Thymus (tissue), 11 donors: ENCODE data around the gene RAB3IL1. TPM values are rescaled to one million over a fixed set of nuclear protein-coding genes. Genes with fewer than 3 reads are reported as not detected.
A peak's percentile ranks its signal among the peaks of the same experiment; 100 is the strongest.

Source experiments
- DNase-seq, 9 donors: peaks; one replicate each; pipeline ENCODE4 v3.0.0-alpha.2; 2013; ENCODE audit warnings: low spot score in 9 of 9, low read depth in 6 of 9, missing footprints in 1 of 9
- H3K27ac ChIP-seq, 2 donors: one replicate each; pipeline ENCODE4 v1.5.1; 2013; ENCODE audit warnings: control low read depth in 1 of 2, low read depth in 1 of 2, low read length in 1 of 2, mild to moderate bottlenecking in 1 of 2, moderate library complexity in 1 of 2
- H3K27me3 ChIP-seq, 2 donors: one replicate each; pipeline ENCODE4 v1.5.1; 2013; ENCODE audit warnings: low read length in 1 of 2; ENCODE audit not compliant: control insufficient read depth in 2 of 2, insufficient read depth in 1 of 2
- H3K36me3 ChIP-seq, 2 donors: one replicate each; pipeline ENCODE4 v1.5.1; 2013; ENCODE audit warnings: low read length in 1 of 2, mild to moderate bottlenecking in 1 of 2, moderate library complexity in 1 of 2; ENCODE audit not compliant: control insufficient read depth in 2 of 2, insufficient read depth in 2 of 2
- H3K4me1 ChIP-seq, 2 donors: one replicate each; pipeline ENCODE4 v1.5.1; 2013; ENCODE audit warnings: low read length in 2 of 2; ENCODE audit not compliant: control insufficient read depth in 2 of 2, insufficient read depth in 2 of 2
- H3K4me3 ChIP-seq, 2 donors: one replicate each; pipeline ENCODE4 v1.5.1; 2013; ENCODE audit warnings: low read length in 2 of 2, control low read depth in 1 of 2, mild to moderate bottlenecking in 1 of 2
- H3K9me3 ChIP-seq, 2 donors: one replicate each; pipeline ENCODE4 v1.5.1; 2013; ENCODE audit warnings: low read length in 1 of 2, mild to moderate bottlenecking in 1 of 2; ENCODE audit not compliant: control insufficient read depth in 2 of 2, insufficient read depth in 1 of 2
- WGBS: extraction: QIAGEN DNeasy Blood & Tissue Kit; methylation state at CpG from one replicate; pipeline ENCODE4 v1.1.7; 2013; 5-methylcytosine and 5-hydroxymethylcytosine counted together
- polyA plus RNA-seq: library from polyadenylated mRNA; stranded (reverse); fragments of 200-250 nt; gene quantifications from one replicate; pipeline ENCODE4 v1.2.3, GENCODE V29; 2013
- total RNA-seq: library from RNA; stranded (reverse); fragments of 120-200 nt; gene quantifications from one replicate; pipeline ENCODE4 v1.2.4, GENCODE V29; 2013
- donor health status: healthy.

Gene RAB3IL1
- total and polyA plus RNA-seq, 2 donors, result 3.6 to 14.2 TPM

DNA sequence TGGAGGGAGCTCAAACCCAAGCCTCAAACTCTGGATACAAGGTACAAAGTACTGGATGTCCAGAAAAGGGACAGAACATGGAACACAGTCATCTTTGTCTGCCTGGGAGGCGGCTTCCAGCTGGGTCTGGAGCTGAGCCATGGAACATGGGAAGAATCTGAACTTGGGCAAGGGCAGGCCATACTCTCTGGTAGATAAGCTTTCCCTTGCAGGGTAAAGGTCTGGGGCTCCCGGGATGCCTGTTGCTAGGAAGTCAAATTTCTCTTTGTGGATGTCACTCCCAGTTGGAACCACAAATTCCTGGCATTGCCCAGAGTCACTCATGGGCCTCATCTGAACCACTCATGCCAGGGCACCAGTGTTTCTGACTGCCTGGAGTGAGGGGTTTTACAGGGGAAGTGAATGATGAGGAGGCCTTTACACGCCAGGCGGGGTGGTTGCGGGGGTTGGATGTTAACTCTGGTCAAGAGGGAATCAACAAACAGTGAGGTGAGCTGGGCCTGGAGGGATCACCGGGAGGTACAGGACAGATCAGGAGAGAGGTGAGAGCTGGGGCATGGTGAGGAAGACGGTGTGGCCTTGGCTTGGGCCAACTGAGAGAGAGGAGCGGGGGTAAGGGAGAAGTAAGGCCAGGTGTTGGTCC, 44.3 kb upstream of the RAB3IL1 start:
- no peaks in the 10 kb centered on the region for H3K9me3 ChIP-seq
- H3K27ac ChIP-seq, result no peak overlapping the region
- H3K4me3 ChIP-seq, result no peak overlapping the region
- WGBS, result 97% methylated on average over 8 of the region's 8 CpGs
- no peak for DNase-seq
- peaks cover 17 to 29% of the 10 kb centered on the region in 2 donors for H3K36me3 ChIP-seq
- H3K27me3 ChIP-seq, result peaks cover 0 to 3% of the 10 kb centered on the region in 2 donors
- peaks cover 5 to 21% of the 10 kb centered on the region in 2 donors for H3K4me1 ChIP-seq

DNA sequence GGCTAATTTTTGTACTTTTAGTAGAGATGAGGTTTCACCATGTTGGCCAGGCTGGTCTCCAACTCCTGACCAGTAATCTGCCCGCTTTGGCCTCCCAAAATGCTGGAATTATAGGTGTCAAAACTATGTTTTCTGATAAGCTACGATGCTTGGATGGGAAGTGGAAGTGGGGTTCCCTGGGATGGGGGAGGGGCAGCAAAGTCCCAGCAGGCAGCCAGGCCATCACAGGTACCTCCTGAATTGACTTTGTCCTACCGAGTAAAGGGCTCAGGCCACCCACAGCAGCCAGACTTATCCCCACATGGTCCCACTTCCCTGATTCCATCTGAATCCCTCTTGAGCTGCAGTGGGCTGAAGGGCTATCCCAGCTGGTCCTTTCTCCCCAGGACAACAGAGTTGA, 43.2 kb upstream of the RAB3IL1 start:
- Histone ChIP-seq H3K36me3 (peaks cover 17 to 28% of the 10 kb centered on the region in 2 donors), H3K9me3 (no peaks in the 10 kb centered on the region), H3K4me1 (peaks cover 5 to 18% of the 10 kb centered on the region in 2 donors), H3K27ac (no peak overlapping the region), H3K27me3 (peaks cover 2 to 14% of the 10 kb centered on the region in 2 donors), H3K4me3 (no peak overlapping the region)
- 97% methylated on average over 3 of the region's 3 CpGs for WGBS
- DNase-seq, result no peak

DNA sequence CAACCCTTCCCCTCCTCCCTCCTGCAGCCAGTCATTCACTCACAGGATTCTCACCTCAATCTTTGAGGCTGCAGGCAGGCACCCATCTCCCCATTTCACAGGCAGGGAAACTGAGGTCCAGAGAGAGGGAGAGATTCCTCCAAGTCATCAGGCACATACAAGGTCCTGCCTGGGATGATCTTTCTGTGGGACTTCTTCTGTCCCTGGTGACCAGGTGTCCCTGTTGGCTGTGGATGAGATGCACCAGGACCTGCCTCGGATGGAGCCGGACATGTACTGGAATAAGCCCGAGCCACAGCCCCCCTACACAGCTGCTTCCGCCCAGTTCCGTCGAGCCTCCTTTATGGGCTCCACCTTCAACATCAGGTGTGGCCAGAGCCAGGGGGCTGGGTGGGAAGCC, 42.3 kb upstream of the RAB3IL1 start:
- Histone ChIP-seq H3K27ac (no peak overlapping the region), H3K4me1 (peaks cover 3 to 18% of the 10 kb centered on the region in 2 donors), H3K9me3 (no peaks in the 10 kb centered on the region), H3K27me3 (peaks cover 8 to 23% of the 10 kb centered on the region in 2 donors), H3K4me3 (no peak overlapping the region), H3K36me3 (peaks cover 12 to 19% of the 10 kb centered on the region in 2 donors)
- WGBS, result 95% methylated on average over 6 of the region's 6 CpGs
- DNase-seq, result no peak

DNA sequence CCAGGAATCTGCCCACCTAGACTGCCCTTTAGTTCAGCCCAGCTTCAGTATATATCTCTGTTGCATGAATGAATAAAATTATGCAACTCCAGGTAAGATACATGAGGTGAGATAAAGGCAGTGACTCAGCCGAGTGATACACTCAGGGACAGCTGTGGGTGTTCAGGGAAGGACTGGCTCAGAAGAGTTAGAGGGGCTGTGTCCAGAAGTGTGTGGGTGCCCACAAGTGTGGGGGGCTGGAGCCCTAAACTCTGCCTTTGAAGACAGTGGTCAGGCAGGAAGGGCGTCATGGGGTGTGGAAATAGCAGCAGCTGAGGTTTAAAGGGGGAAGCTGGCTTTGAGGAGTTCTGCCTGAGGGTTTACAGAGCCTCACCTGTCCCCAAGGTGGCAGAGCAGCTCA, 41.7 kb upstream of the RAB3IL1 start:
- no peak overlapping the region for H3K4me3 ChIP-seq
- no peaks in the 10 kb centered on the region for H3K9me3 ChIP-seq
- 62% methylated on average over 2 of the region's 2 CpGs for WGBS
- H3K27ac ChIP-seq, result no peak overlapping the region
- peaks cover 9 to 14% of the 10 kb centered on the region in 2 donors for H3K36me3 ChIP-seq
- H3K27me3 ChIP-seq, result peaks cover 12 to 28% of the 10 kb centered on the region in 2 donors
- no peak for DNase-seq
- H3K4me1 ChIP-seq, result peaks cover 3 to 18% of the 10 kb centered on the region in 2 donors

DNA sequence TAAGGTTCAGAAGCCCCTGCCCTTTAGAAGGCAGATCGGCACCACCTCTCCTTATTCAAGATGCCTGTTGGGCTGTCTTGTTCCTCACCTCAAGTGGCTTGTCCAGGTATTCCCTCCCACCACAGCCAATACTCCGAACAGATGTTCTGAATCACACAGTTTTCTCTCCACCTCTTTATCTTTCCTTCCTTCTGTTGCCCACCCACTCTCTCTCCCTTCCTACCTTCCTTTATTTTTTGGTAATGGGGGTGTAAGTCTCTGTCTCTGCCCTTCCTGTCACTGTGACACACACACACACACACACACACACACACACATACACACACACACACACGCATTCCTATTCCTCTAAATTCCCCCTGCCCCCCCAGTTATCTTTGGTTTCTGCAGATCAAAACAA, 41.2 kb upstream of the RAB3IL1 start:
- no peak for DNase-seq
- Histone ChIP-seq H3K27ac (no peak overlapping the region), H3K9me3 (no peaks in the 10 kb centered on the region), H3K4me1 (peaks cover 3 to 14% of the 10 kb centered on the region in 2 donors), H3K27me3 (peaks cover 12 to 33% of the 10 kb centered on the region in 2 donors), H3K36me3 (peaks cover 4 to 8% of the 10 kb centered on the region in 2 donors), H3K4me3 (no peak overlapping the region)
- WGBS, result 84% methylated on average over 3 of the region's 3 CpGs

DNA sequence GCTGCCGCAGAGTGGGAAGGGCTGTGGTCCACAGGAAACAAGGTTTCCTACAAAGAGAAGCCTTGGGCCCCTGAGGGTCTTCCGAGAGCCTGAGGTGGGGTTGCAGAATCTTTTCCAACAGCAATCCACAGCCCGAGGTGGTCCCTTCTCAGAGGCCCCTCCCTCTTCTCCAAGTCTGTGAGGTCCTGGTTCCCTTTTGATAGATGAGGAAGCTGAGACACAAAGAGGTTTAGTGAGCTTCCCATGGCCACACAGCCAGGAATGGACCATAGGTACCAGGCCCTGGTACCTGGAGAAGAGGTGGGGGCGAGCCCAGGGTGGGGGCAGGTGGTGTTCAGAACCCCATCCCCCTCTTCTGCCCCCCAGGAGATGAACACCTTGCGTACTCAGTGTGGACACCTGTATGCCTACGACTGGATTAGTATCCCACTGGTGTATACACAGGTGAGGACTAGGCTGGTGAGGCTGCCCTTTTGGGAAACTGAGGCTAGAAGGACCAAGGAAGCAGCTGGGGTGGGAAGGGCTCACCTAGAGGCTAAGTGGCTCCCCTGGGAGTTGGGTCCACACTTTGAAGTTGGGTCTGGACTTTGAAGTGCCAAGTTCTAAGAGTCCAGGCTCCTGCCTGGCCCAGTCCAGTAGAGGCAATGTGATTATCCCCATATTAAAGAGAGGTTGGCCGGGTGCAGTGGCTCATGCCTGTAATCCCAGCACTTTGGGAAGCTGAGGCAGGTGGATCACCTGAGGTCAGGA, 39.8 kb upstream of the RAB3IL1 start:
- 96% methylated on average over 7 of the region's 7 CpGs for WGBS
- Histone ChIP-seq H3K4me3 (no peak overlapping the region), H3K4me1 (peaks cover 3 to 9% of the 10 kb centered on the region in 2 donors), H3K36me3 (peaks cover 0 to 3% of the 10 kb centered on the region in 2 donors), H3K27ac (no peak overlapping the region), H3K27me3 (peaks cover 12 to 38% of the 10 kb centered on the region in 2 donors), H3K9me3 (no peaks in the 10 kb centered on the region)
- DNase-seq, result no peak

DNA sequence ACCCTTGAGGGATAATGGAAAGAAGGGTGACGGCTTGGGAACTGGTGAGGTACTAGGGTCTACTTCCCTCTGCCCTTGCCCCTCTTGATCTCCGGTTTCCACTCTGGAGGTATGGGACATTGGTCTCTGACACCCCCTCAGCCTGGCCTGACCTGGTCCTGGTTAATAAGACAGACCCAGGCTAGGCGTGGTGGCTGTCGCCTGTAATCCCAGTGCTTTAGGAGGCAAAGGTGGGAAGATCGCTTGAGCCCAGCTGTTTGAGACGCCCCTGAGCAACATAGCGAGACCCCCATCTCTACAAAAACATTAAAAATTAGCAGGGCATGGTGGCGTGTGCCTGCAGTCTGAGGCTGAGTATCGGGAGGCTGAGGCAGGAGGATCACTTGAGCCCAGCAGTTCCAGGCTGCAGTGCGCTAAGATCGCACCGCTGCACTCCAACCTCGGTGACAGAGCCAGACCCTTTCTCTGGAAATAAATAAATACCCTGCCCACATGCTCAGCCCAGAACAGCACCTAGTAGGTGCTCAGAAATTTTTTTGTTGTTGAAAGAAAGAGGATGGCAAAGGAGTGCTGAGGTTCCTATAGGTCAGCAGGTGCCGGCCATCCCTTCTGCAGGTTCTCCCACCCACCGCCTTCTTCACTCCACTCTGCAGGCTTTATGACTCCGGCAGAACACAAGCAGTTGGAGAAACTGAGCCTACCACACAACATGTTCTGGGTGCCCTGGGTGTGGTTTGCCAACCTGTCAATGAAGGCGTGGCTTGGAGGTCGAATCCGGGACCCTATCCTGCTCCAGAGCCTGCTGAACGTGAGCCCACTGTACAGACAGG, 39.0 kb upstream of the RAB3IL1 start:
- Histone ChIP-seq H3K36me3 (no peaks in the 10 kb centered on the region), H3K27me3 (peaks cover 12 to 38% of the 10 kb centered on the region in 2 donors), H3K4me3 (no peak overlapping the region), H3K9me3 (no peaks in the 10 kb centered on the region), H3K4me1 (peaks cover 3 to 9% of the 10 kb centered on the region in 2 donors), H3K27ac (no peak overlapping the region)
- DNase-seq, result no peak
- WGBS, result 97% methylated on average over 20 of the region's 20 CpGs

DNA sequence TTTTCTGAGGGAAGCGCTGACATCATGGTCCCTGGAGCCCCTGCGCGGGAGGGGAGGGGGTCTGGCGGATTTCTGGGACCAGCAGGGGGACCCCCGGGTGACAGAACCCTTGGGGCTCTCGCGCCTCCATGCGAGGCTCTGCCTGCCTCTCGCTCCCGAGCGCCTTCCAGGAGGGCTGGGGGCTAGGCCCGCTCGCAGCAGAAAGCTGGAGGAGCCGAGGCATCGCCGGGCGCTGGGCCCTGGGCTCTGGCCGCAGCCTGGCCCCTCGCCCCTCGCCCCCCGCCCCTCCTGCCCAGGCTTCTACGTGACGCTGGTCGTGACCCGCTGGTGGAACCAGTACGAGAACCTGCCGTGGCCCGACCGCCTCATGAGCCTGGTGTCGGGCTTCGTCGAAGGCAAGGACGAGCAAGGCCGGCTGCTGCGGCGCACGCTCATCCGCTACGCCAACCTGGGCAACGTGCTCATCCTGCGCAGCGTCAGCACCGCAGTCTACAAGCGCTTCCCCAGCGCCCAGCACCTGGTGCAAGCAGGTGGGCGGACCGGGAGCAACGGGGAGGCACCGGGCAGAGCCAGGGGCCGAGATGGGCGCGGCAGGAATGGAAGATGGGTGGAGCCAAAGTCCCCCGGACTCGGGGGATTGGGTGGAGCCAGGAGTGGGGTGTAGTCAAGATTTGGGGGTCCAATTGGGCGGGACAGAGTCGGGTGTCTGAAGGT, 38.2 kb upstream of the RAB3IL1 start:
- no peaks in the 10 kb centered on the region for H3K9me3 ChIP-seq
- peak overlapping the region in 1 of 2 donors; percentile 32 for H3K4me3 ChIP-seq
- H3K4me1 ChIP-seq, result peaks cover 3 to 9% of the 10 kb centered on the region in 2 donors
- H3K36me3 ChIP-seq, result no peaks in the 10 kb centered on the region
- peak in 1 of 9 donors; percentile 38 for DNase-seq
- WGBS, result 10% methylated on average over 56 of the region's 56 CpGs
- H3K27me3 ChIP-seq, result peaks cover 12 to 38% of the 10 kb centered on the region in 2 donors
- H3K27ac ChIP-seq, result no peak overlapping the region
